ENCODE data around the gene TMOD3.

DNA sequence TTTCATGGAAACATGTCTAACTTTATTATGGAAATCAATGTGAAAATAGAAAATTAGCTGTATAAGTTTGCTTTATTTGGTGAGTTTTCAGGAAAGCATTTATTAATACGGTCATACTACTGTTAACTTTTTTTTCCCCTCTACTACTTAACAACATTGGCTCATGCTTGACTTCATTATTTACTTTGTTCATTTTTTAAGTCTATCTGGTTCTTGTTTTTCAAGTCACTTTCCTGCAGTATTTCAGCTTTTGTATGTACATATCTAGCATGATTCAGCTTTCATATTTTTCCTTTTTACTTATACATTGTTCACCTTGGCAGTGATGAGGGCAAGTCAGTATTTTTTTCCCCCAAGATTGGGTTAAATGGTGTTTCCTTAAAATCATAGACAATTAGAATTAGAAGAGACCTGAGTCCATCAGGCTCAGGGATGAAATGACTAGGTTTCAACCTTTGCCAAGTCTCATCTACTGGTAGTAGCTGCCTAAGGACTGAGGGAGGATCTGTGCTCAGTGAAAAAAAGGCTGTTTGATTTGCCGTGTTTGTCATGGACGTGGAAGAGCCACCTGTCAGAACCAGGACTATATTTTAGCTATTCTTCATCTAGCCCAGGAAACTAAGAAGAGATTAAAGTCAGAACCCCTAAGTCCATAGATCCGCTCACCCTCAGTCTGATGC, 15.4 kb downstream of the TMOD3 start:
- TF ChIP-seq HDAC2 (IDR thresholded peaks at IDR 0.05; ENCODE audit: borderline replicate concordance in 1 of 2, low read depth in 2 of 2, low read length in 2 of 2) (no peak), TEAD4 (IDR thresholded peaks at IDR 0.05; ENCODE audit: low read depth, low read length) (no peak), POLR2AphosphoS5 (IDR thresholded peaks at IDR 0.05; ENCODE audit: low read depth, low read length) (no peak), POLR2A (IDR thresholded peaks at IDR 0.05; ENCODE audit: control extremely low read depth in 1 of 2, low read depth in 2 of 2, low read length in 2 of 2) (no peak), GABPA (IDR thresholded peaks at IDR 0.05; ENCODE audit: borderline replicate concordance, insufficient read depth, low read length) (no peak), CTCF (IDR thresholded peaks at IDR 0.05; ENCODE audit: control extremely low read depth in 1 of 3, insufficient read depth in 1 of 3, low read depth in 1 of 3, low read length in 3 of 3) (no peak), TCF12 (IDR thresholded peaks at IDR 0.05; ENCODE audit: low read depth, low read length) (no peak), MAX (IDR thresholded peaks at IDR 0.05) (no peak), KDM4A (IDR thresholded peaks at IDR 0.05; ENCODE audit: low read depth, low read length, severe bottlenecking) (no peak), YY1 (IDR thresholded peaks at IDR 0.05; ENCODE audit: low read depth, low read length) (no peak), POU5F1 (IDR thresholded peaks at IDR 0.05; ENCODE audit: low read depth, low read length) (no peak), SIN3A (conservative IDR thresholded peaks at IDR 0.05 in 1 of 2, IDR thresholded peaks at IDR 0.05 in 1 of 2; ENCODE audit: low read depth in 1 of 2, low read length in 2 of 2) (no peak), CHD2 (IDR thresholded peaks at IDR 0.05; ENCODE audit: low read length) (no peak)
